Adrenal gland (tissue), 5 donors: Measurements from ENCODE around the gene DUSP22.

ENCODE experiments used
- POLR2A ChIP-seq, 2 donors: fragments of 450-650 bp; IDR thresholded peaks; one replicate each; pipeline ENCODE4 v1.6.1; 2017; ENCODE audit warnings: antibody characterized with exemption in 2 of 2, mild to moderate bottlenecking in 2 of 2, moderate library complexity in 1 of 2
- TF ChIP-seq, protein P1 (sequence below), 6 experiments: fragments of 450-650 bp in 4 of 6; fragments of 200-600 bp in 2 of 6; sonication (generic) in 1 of 6; IDR thresholded peaks; 1 replicate in 5 of 6; 2 replicates in 1 of 6; pipeline versions ENCODE4 v1.5.1 to v1.8.0; 2016 to 2021; ENCODE audit warnings: antibody characterized with exemption in 6 of 6, mild to moderate bottlenecking in 2 of 6, moderate library complexity in 1 of 6
- donor health status: DM: no; HTN: no; CAD: no.

DNA sequence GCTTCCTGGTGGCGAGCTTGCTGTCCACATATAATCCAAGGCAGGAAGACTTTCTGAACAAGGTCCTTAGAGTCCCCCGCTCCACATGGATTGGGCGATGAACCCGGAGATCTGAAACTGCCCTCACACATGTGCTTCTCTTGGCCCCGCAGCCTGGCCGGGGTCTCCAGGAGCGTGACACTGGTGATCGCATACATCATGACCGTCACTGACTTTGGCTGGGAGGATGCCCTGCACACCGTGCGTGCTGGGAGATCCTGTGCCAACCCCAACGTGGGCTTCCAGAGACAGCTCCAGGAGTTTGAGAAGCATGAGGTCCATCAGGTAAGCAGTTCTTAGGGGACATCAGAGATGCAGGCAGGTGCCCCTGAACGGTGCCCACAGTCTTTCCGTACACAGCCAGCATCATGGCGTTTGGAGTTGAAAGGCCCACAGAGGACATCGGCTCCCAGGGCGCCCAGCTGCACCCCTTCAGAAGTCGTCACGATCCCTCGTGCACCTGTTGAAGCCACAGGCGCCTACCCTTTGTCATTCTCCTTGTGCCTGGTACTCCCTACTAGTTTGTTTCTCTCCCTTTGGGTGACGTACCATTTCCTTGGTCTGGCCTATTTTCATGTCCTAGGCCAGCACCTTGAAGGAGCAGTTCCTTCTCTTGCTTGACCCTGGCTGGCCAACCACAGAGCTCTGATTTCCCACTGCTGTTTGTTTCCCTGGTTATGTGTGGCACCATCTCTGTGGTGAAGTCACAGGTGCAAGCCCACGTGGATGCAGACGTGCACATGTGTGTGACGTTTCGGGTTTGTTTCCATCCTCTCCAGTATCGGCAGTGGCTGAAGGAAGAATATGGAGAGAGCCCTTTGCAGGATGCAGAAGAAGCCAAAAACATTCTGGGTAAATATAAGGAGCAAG, 55.9 kb downstream of the DUSP22 start:
- TF ChIP-seq, protein P1, sequence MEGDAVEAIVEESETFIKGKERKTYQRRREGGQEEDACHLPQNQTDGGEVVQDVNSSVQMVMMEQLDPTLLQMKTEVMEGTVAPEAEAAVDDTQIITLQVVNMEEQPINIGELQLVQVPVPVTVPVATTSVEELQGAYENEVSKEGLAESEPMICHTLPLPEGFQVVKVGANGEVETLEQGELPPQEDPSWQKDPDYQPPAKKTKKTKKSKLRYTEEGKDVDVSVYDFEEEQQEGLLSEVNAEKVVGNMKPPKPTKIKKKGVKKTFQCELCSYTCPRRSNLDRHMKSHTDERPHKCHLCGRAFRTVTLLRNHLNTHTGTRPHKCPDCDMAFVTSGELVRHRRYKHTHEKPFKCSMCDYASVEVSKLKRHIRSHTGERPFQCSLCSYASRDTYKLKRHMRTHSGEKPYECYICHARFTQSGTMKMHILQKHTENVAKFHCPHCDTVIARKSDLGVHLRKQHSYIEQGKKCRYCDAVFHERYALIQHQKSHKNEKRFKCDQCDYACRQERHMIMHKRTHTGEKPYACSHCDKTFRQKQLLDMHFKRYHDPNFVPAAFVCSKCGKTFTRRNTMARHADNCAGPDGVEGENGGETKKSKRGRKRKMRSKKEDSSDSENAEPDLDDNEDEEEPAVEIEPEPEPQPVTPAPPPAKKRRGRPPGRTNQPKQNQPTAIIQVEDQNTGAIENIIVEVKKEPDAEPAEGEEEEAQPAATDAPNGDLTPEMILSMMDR (IDR thresholded peaks at IDR 0.05): no peak
- TF ChIP-seq POLR2A (IDR thresholded peaks at IDR 0.05): no peak
